HepG2 (cell line): Measurements from ENCODE around the gene ALDH3B1. TPM values are rescaled to one million over a fixed set of nuclear protein-coding genes. Genes with fewer than 3 reads are reported as not detected.

ENCODE experiments used
- AHDC1 ChIP-seq: sonication (generic); formaldehyde crosslinking; IDR thresholded peaks from 2 replicates; pipeline ENCODE4 v1.5.1; 2020; ENCODE audit warnings: mild to moderate bottlenecking, missing genetic modification reagents, borderline replicate concordance
- ARID4A ChIP-seq: sonication (generic); formaldehyde crosslinking; IDR thresholded peaks from 2 replicates; pipeline ENCODE4 v1.5.0; 2020; ENCODE audit warnings: mild to moderate bottlenecking, missing genetic modification reagents, borderline replicate concordance
- CEBPG ChIP-seq: IDR thresholded peaks from 2 replicates; pipeline ENCODE4 v1.6.1; 2016
- ETV6 ChIP-seq: sonication (generic); formaldehyde crosslinking; conservative IDR thresholded peaks from 2 replicates; pipeline ENCODE4 v1.4.0; 2020; ENCODE audit warnings: missing genetic modification reagents
- RAD51 ChIP-seq: fragments of 450-650 bp; IDR thresholded peaks from 2 replicates; pipeline ENCODE4 v1.6.1; 2016; ENCODE audit warnings: borderline replicate concordance
- SP5 ChIP-seq: IDR thresholded peaks from 2 replicates; pipeline ENCODE4 v1.6.1; 2016; ENCODE audit warnings: low read depth, borderline replicate concordance
- ZKSCAN8 ChIP-seq: IDR thresholded peaks from 2 replicates; pipeline ENCODE4 v1.6.1; 2016; ENCODE audit warnings: borderline replicate concordance, missing genetic modification reagents, missing compliant biosample characterization
- ZMYM4 ChIP-seq: sonication (generic); formaldehyde crosslinking; IDR thresholded peaks from 2 replicates; pipeline ENCODE4 v1.8.1; 2023; ENCODE audit warnings: mild to moderate bottlenecking, missing genetic modification reagents
- ZNF224 ChIP-seq: sonication (generic); formaldehyde crosslinking; IDR thresholded peaks from 2 replicates; pipeline ENCODE4 v1.5.0; 2020; ENCODE audit warnings: mild to moderate bottlenecking, missing genetic modification reagents
- ZNF563 ChIP-seq: sonication (generic); formaldehyde crosslinking; IDR thresholded peaks from 2 replicates; pipeline ENCODE4 v1.8.0; 2022; ENCODE audit warnings: mild to moderate bottlenecking, moderate library complexity, missing genetic modification reagents
- ZNF605 ChIP-seq: sonication (generic); formaldehyde crosslinking; IDR thresholded peaks from 2 replicates; pipeline ENCODE4 v1.8.0; 2022; ENCODE audit warnings: mild to moderate bottlenecking, missing genetic modification reagents
- polyA plus RNA-seq, 8 experiments: library from polyadenylated mRNA; depleted of rRNA in 3 of 8; stranded (reverse) in 7 of 8; unstranded in 1 of 8; fragments of >200 nt; fragmentation: Illumina TruSeq in 4 of 8; extraction: Trizol in 4 of 8; gene quantifications; 2 replicates each; pipeline versions ENCODE4 v1.2.1 to v1.2.3, GENCODE V29; 2011 to 2016; ENCODE audit warnings: low read depth in 4 of 8, missing spikeins in 1 of 8, mixed read lengths in 1 of 8; ENCODE audit not compliant: insufficient read depth in 1 of 8
- total RNA-seq, 5 experiments: library from RNA; depleted of rRNA; stranded (reverse); fragments of >200 nt; fragmentation: Illumina TruSeq; extraction: Trizol; gene quantifications; 2 replicates each; pipeline ENCODE4 v1.2.3, GENCODE V29; 2016; ENCODE audit warnings: low read depth in 1 of 5
- TF ChIP-seq, protein P1 (sequence below): sonication (generic); formaldehyde crosslinking; IDR thresholded peaks from 2 replicates; pipeline ENCODE4 v1.5.1; 2020; ENCODE audit warnings: mild to moderate bottlenecking, missing genetic modification reagents, moderate library complexity

ALDH3B1 gene
- total and polyA plus RNA-seq, 2 of the 13 experiments (the other 11 are each of a cell fraction or from before 2014, with no cell fraction given): 4.0 to 6.7 TPM

DNA sequence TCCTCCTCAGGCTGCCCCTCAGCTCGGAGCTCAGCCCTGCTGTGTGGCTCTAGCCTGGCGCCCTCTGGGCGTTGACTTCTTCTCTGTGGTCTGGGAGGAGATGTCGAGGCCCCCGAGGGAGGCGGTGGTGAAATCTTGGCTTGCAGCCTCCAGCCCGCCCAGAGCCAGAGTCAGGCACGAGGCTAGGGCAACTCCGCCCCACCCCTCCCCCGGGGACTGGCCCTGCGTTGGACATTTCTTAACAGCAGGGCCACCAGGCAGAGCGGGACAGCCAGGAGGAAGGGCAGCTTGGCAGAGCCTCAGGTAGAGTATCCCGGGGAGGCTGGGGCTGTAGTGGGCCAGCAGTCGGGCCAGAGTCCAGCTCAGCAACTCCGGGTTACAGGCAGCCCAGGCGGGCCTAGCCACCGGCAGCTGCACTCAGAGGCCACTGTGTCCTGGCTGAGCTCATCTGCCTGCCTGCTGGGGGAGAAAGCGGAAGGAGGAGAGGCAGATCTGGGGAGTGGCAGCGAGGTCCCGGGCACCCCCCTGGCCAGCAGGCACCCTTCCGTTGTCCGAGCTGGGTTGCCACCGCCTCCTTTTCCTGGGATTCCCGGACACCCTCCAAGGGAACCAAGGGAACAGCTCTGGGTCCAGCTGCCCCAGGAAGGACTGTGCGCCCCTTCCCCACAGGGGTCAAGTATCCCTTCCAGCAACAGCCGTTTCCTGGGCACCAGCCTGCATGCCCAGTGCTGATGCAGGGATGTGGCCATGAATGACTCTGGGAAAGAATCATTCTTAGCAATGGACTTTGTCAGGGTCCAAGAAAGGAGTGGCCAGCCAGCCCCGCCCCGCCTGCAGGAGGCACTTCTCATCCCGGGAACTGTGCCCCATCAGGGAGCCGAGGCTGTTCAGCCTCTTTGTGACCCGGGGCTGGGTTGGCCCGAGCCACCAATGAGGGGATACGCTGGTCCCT, at the start of gene ALDH3B1 (continued):
- TF ChIP-seq, protein P1, sequence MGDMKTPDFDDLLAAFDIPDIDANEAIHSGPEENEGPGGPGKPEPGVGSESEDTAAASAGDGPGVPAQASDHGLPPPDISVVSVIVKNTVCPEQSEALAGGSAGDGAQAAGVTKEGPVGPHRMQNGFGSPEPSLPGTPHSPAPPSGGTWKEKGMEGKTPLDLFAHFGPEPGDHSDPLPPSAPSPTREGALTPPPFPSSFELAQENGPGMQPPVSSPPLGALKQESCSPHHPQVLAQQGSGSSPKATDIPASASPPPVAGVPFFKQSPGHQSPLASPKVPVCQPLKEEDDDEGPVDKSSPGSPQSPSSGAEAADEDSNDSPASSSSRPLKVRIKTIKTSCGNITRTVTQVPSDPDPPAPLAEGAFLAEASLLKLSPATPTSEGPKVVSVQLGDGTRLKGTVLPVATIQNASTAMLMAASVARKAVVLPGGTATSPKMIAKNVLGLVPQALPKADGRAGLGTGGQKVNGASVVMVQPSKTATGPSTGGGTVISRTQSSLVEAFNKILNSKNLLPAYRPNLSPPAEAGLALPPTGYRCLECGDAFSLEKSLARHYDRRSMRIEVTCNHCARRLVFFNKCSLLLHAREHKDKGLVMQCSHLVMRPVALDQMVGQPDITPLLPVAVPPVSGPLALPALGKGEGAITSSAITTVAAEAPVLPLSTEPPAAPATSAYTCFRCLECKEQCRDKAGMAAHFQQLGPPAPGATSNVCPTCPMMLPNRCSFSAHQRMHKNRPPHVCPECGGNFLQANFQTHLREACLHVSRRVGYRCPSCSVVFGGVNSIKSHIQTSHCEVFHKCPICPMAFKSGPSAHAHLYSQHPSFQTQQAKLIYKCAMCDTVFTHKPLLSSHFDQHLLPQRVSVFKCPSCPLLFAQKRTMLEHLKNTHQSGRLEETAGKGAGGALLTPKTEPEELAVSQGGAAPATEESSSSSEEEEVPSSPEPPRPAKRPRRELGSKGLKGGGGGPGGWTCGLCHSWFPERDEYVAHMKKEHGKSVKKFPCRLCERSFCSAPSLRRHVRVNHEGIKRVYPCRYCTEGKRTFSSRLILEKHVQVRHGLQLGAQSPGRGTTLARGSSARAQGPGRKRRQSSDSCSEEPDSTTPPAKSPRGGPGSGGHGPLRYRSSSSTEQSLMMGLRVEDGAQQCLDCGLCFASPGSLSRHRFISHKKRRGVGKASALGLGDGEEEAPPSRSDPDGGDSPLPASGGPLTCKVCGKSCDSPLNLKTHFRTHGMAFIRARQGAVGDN: peak; percentile 97
- TF ChIP-seq ZKSCAN8 (CRISPR knock-in tag) (no peak), ZMYM4 (CRISPR knock-in tag) (peak; percentile 50), SP5 (CRISPR knock-in tag) (0 out of 2 replicates have a peak, but pooled peaks have one; percentile 46), ETV6 (CRISPR knock-in tag) (no peak), ZNF224 (CRISPR knock-in tag) (0 out of 2 replicates have a peak, but pooled peaks have one; percentile 49), AHDC1 (no peak), ARID4A (peak; percentile 49; the same call in 1 of the 2 replicates), ZNF605 (CRISPR knock-in tag) (peak; percentile 60; the same call in 1 of the 2 replicates), RAD51 (no peak), CEBPG (CRISPR knock-in tag) (peak; percentile 46), ZNF563 (CRISPR knock-in tag) (peak; percentile 85)
